HEK293T (cell line): ENCODE measurements around the gene BAZ1A.

Source experiments
- CTCF ChIA-PET: fragments of 350-600 bp; formaldehyde crosslinking; extraction: SDS; loops from one replicate; lab custom pipeline; 2021; ENCODE audit warnings: antibody characterized with exemption, inconsistent platforms; lab: Yijun Ruan, JAX
- POLR2A ChIA-PET: fragments of 350-600 bp; formaldehyde crosslinking; extraction: SDS; loops from one replicate; lab custom pipeline; 2020; ENCODE audit warnings: antibody characterized with exemption, inconsistent platforms; lab: Yijun Ruan, JAX
- DNase-seq: peaks from one replicate; pipeline ENCODE4 v3.0.0; 2012; ENCODE audit warnings: mixed read lengths; ENCODE audit errors: extremely low spot score
- ARNT ChIP-seq: fragments of 450-650 bp; IDR thresholded peaks from 2 replicates; pipeline ENCODE4 v1.6.1; 2017; ENCODE audit warnings: mild to moderate bottlenecking
- BHLHE40 ChIP-seq: fragments of 450-650 bp; IDR thresholded peaks from 2 replicates; pipeline ENCODE4 v1.6.1; 2016; ENCODE audit warnings: mild to moderate bottlenecking, moderate library complexity, borderline replicate concordance
- CTBP1 ChIP-seq: fragments of 450-650 bp; IDR thresholded peaks from 2 replicates; pipeline ENCODE4 v1.6.1; 2016; ENCODE audit warnings: borderline replicate concordance
- ELF4 ChIP-seq: fragments of 450-650 bp; IDR thresholded peaks from 2 replicates; pipeline ENCODE4 v1.6.1; 2017; ENCODE audit warnings: antibody characterized with exemption
- FOXA1 ChIP-seq: fragments of 450-650 bp; IDR thresholded peaks from 2 replicates; pipeline ENCODE4 v1.6.1; 2016; ENCODE audit warnings: mild to moderate bottlenecking
- FOXK2 ChIP-seq: fragments of 450-650 bp; IDR thresholded peaks from 2 replicates; pipeline ENCODE4 v1.6.1; 2016; ENCODE audit warnings: mild to moderate bottlenecking
- FOXM1 ChIP-seq: fragments of 450-650 bp; IDR thresholded peaks from 2 replicates; pipeline ENCODE4 v1.6.1; 2017; ENCODE audit warnings: mild to moderate bottlenecking, borderline replicate concordance
- HDGF ChIP-seq: fragments of 450-650 bp; IDR thresholded peaks from 2 replicates; pipeline ENCODE4 v1.6.1; 2017; ENCODE audit warnings: antibody characterized with exemption, borderline replicate concordance
- L3MBTL2 ChIP-seq: fragments of 450-650 bp; conservative IDR thresholded peaks from 2 replicates; pipeline ENCODE4 v1.6.1; 2016; ENCODE audit warnings: mild to moderate bottlenecking
- LEF1 ChIP-seq: fragments of 450-650 bp; IDR thresholded peaks from 2 replicates; pipeline ENCODE4 v1.6.1; 2017; ENCODE audit warnings: mild to moderate bottlenecking, borderline replicate concordance
- NFRKB ChIP-seq: fragments of 450-650 bp; IDR thresholded peaks from 2 replicates; pipeline ENCODE4 v1.6.1; 2016; ENCODE audit warnings: mild to moderate bottlenecking, moderate library complexity
- SP1 ChIP-seq: fragments of 450-650 bp; IDR thresholded peaks from 2 replicates; pipeline ENCODE4 v1.6.1; 2017
- SUZ12 ChIP-seq: fragments of 450-650 bp; IDR thresholded peaks from 2 replicates; pipeline ENCODE4 v1.6.1; 2016; ENCODE audit warnings: mild to moderate bottlenecking
- TARDBP ChIP-seq: fragments of 450-650 bp; IDR thresholded peaks from 2 replicates; pipeline ENCODE4 v1.6.1; 2016
- ZNF384 ChIP-seq: fragments of 450-650 bp; IDR thresholded peaks from 2 replicates; pipeline ENCODE4 v1.6.1; 2016
- TF ChIP-seq, protein P1 (sequence below): fragments of 450-650 bp; IDR thresholded peaks from 2 replicates; pipeline ENCODE4 v1.6.1; 2016

The BAZ1A gene

GRCh38 chr14:34912182-34912581, 37.0 kb upstream of the BAZ1A start:
- POLR2A ChIA-PET = interaction anchor here (0.9 to 1.2 kb wide), 2 partner anchors 37 to 70 kb away, joined by 3 read pairs; partner anchors contain the start of genes BAZ1A and SRP54
- DNase-seq = no peak
- CTCF ChIA-PET = interaction anchor here (0.6 kb wide), 1 partner anchor 111 kb away, joined by 3 read pairs; no protein-coding TSS in a partner anchor
- no peak for TF ChIP-seq BHLHE40
- peak; percentile 72 for TF ChIP-seq ZNF384

DNA sequence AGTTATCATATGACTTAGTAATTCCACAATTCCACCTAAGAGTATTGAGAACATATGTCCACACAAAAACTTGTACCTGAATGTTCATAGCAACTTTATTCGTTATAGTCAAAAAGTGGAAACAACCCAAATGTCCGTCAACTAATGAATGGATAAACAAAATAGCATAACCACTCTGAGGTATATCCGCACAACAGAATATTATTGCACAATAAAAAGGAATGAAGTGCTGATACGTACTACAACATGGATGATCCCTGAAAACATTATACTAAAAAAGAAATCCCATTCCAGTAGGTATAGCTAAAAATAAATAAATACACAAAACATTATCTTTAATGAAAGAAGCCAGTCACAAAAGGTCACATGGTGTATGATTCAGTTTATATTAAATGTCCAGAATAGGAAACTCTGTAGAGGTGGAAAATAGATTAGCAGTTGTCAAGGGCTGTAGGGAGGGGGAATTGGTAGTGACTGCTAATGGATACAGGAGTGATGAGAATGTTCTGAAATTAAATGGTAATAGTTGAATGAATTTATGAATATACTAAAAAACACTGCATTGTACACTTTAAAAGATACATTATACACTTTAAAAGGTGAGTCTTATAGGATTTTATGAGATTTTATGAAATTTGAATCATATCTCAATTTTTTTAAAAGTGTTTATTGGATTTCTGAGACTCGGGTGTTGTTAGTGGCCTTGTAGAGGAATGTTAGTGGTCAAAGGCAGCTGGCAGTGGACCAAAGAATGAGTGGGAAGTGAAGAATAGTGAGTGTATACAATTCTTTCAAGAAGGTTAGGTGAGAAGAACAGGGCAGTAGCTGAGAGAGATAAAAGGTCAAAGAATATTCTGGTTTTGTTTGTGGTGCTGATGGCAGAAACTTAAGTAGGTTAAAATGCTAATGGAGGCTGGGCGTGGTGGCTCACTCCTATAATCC, 36.3 kb upstream of the BAZ1A start:
- no peak for DNase-seq
- POLR2A ChIA-PET = interaction anchor here (0.9 to 1.2 kb wide), 2 partner anchors 36 to 71 kb away, joined by 3 read pairs; partner anchors contain the start of genes BAZ1A and SRP54
- CTCF ChIA-PET = interaction anchor here (0.6 kb wide), 1 partner anchor 111 kb away, joined by 3 read pairs; no protein-coding TSS in a partner anchor
- TF ChIP-seq TARDBP = no peak
- no peak for TF ChIP-seq FOXM1
- TF ChIP-seq FOXK2 = no peak
- TF ChIP-seq LEF1 = no peak
- TF ChIP-seq NFRKB = no peak
- no peak for TF ChIP-seq HDGF
- TF ChIP-seq SUZ12 = no peak
- no peak for TF ChIP-seq CTBP1
- no peak for TF ChIP-seq FOXA1
- no peak for TF ChIP-seq SP1
- TF ChIP-seq ARNT = no peak
- TF ChIP-seq BHLHE40 = no peak
- TF ChIP-seq, protein P1, sequence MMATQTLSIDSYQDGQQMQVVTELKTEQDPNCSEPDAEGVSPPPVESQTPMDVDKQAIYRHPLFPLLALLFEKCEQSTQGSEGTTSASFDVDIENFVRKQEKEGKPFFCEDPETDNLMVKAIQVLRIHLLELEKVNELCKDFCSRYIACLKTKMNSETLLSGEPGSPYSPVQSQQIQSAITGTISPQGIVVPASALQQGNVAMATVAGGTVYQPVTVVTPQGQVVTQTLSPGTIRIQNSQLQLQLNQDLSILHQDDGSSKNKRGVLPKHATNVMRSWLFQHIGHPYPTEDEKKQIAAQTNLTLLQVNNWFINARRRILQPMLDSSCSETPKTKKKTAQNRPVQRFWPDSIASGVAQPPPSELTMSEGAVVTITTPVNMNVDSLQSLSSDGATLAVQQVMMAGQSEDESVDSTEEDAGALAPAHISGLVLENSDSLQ = no peak

DNA sequence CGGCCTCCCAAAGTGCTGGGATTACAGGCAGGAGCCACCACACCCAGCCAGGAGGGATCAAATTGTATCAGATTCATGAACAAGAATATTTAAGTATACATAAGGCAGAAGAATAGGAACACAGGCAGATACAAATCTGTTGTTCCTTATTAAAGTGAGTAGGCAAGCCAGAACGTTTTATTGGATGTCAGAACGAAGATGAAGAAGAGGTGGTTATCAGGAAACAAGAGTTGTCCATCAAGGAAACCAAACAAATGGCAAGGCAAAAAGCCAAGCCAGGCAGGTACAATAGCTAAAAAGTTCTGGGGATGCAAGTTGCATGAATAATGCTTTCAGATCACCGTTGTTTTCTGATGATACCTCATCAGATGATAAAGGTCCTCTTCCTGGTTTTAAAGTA, 31.1 kb upstream of the BAZ1A start:
- ChIA-PET CTCF (no interaction called here), POLR2A (no interaction called here)
- TF ChIP-seq HDGF (no peak), BHLHE40 (no peak)
- DNase-seq = no peak

DNA sequence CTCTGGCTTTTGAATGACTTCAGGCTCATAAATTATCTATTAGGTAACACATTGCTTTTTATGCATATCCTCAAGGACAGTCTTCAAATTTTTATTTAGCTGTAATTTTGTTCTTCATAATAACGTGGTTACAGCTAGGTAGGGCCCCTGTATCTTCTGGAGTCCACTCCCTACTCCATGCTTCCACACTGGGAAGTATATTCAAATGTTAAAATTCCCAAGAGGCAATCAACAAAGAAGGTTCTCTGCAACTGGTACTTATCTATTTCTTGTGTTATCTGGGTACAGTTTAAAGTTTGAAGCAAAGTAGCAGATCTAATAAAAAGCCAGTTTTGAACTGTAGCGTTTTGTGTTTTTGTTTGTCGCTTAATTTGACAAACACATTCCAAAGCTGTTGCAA, 20.1 kb upstream of the BAZ1A start:
- no peak for TF ChIP-seq NFRKB
- no peak for TF ChIP-seq HDGF
- no peak for TF ChIP-seq FOXA1
- TF ChIP-seq ARNT = no peak
- TF ChIP-seq L3MBTL2 = no peak
- no peak for TF ChIP-seq CTBP1
- no peak for TF ChIP-seq ZNF384
- no peak for TF ChIP-seq BHLHE40
- no peak for TF ChIP-seq ELF4
- no peak for TF ChIP-seq LEF1
- TF ChIP-seq, protein P1 = no peak
- no peak for TF ChIP-seq SP1
- no peak for TF ChIP-seq FOXK2
- TF ChIP-seq TARDBP = no peak
- TF ChIP-seq FOXM1 = no peak
- no peak for TF ChIP-seq SUZ12
- DNase-seq = no peak
- ChIA-PET CTCF (interaction anchor here (1.3 kb wide), 1 partner anchor 172 kb away, joined by 3 read pairs; no protein-coding TSS in a partner anchor), POLR2A (no interaction called here)

DNA sequence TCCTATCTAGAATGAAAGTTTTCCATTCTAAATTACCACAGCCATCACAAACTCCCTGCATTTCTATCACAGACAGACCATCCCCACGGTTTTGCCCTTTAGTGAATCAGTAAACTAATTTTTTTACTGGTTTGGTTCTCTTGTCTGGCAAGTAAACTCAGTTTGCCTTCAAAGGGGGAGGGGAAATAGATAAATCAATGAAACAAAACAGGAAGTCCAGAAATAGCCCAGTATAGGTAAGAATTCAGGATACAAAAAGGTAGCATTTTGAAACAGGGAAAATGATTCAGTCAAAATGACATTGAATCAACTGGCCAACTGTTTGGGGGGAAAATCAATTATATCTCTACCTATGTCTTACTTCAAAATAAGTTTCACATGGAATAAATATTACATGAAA, 15.8 kb upstream of the BAZ1A start:
- ChIA-PET POLR2A (no interaction called here), CTCF (no interaction called here)
- TF ChIP-seq FOXK2 = no peak
- no peak for TF ChIP-seq TARDBP
- no peak for TF ChIP-seq SUZ12
- no peak for TF ChIP-seq FOXA1
- no peak for TF ChIP-seq L3MBTL2
- no peak for TF ChIP-seq BHLHE40
- TF ChIP-seq ZNF384 = no peak
- TF ChIP-seq NFRKB = no peak
- TF ChIP-seq ARNT = no peak
- no peak for TF ChIP-seq SP1
- no peak for TF ChIP-seq LEF1
- TF ChIP-seq ELF4 = no peak
- TF ChIP-seq FOXM1 = no peak
- no peak for TF ChIP-seq HDGF
- no peak for TF ChIP-seq CTBP1
- TF ChIP-seq, protein P1 = no peak
- no peak for DNase-seq

DNA sequence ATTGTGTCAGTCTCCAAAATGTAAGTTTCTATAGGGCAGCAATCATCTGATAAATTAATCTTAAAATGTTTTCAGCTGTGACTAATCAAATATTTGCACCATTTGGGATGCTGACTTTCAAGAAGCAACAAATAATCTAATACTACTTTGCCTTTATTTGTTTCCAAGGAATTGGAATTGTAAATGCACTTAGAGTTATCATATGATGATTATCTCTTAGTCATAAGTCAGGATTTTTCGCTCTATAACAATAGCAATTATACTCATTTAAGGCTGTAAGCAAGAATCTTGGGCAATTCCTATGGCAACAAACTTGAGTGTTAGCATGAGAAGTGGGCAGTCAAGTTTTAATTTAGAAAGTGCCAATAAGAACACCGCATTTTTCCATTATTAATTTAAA, 13.0 kb upstream of the BAZ1A start:
- ChIA-PET POLR2A (interaction anchor here (1.0 kb wide), 1 partner anchor 13 kb away, joined by 3 read pairs; the partner anchor contains the start of gene BAZ1A), CTCF (no interaction called here)
- TF ChIP-seq HDGF (no peak), BHLHE40 (no peak), SUZ12 (no peak), FOXK2 (no peak), FOXA1 (no peak), ARNT (no peak)
- no peak for DNase-seq
